CD14-positive monocyte (primary cell): Measurements from ENCODE around the gene PSPH. TPM values are rescaled to one million over a fixed set of nuclear protein-coding genes. Genes with fewer than 3 reads are reported as not detected.

Source experiments
- DNase-seq, 3 donors: peaks; one replicate each; pipeline ENCODE4 v3.0.0-alpha.2; 2011 to 2022
- H2AFZ ChIP-seq: 2 replicates; pipeline ENCODE4 v1.6.0; 2012; ENCODE audit warnings: mild to moderate bottlenecking, low read depth, low read length, inconsistent platforms; ENCODE audit not compliant: insufficient read depth, poor library complexity, severe bottlenecking
- H3K27ac ChIP-seq, 2 donors: 1 replicate in 1 of 2; 2 replicates in 1 of 2; pipeline ENCODE4 v1.5.1; 2012 to 2013; ENCODE audit warnings: low read length in 2 of 2, control low read depth in 1 of 2, inconsistent platforms in 1 of 2, low read depth in 1 of 2, mild to moderate bottlenecking in 1 of 2
- H3K27me3 ChIP-seq, 2 donors: one replicate each; pipeline versions ENCODE4 v1.6.0 to v1.6.1; 2011 to 2013; ENCODE audit warnings: low read length in 2 of 2; ENCODE audit not compliant: control insufficient read depth in 2 of 2, insufficient read depth in 2 of 2
- H3K36me3 ChIP-seq, 2 donors: replicated peaks in 1 of 2; 1 replicate in 1 of 2; 2 replicates in 1 of 2; pipeline versions ENCODE4 v1.5.1 to v1.6.1; 2012 to 2013; ENCODE audit warnings: low read length in 2 of 2, control low read depth in 1 of 2, inconsistent platforms in 1 of 2, mild to moderate bottlenecking in 1 of 2; ENCODE audit not compliant: insufficient read depth in 2 of 2, control insufficient read depth in 1 of 2
- H3K4me1 ChIP-seq, 2 donors: 1 replicate in 1 of 2; 2 replicates in 1 of 2; pipeline versions ENCODE4 v1.5.1 to v1.6.1; 2012 to 2013; ENCODE audit warnings: low read length in 2 of 2, control low read depth in 1 of 2, inconsistent platforms in 1 of 2, mild to moderate bottlenecking in 1 of 2, moderate library complexity in 1 of 2; ENCODE audit not compliant: insufficient read depth in 2 of 2, control insufficient read depth in 1 of 2
- H3K4me2 ChIP-seq: replicated peaks from 2 replicates; pipeline ENCODE3; 2012; ENCODE audit warnings: low read length, moderate library complexity, mild to moderate bottlenecking; ENCODE audit not compliant: poor library complexity, severe bottlenecking; ENCODE audit errors: extremely low read depth
- H3K4me3 ChIP-seq, 3 experiments: fragments of 200-600 bp in 1 of 3; sonication (generic) in 1 of 3; replicated peaks in 1 of 3; 1 replicate in 2 of 3; 2 replicates in 1 of 3; pipeline ENCODE4 v1.5.1; 2011 to 2013; ENCODE audit warnings: low read length in 3 of 3, mild to moderate bottlenecking in 3 of 3, control low read depth in 2 of 3, low read depth in 2 of 3, inconsistent platforms in 1 of 3, moderate library complexity in 1 of 3
- H3K79me2 ChIP-seq: 2 replicates; pipeline ENCODE4 v1.6.0; 2012; ENCODE audit warnings: mild to moderate bottlenecking, control low read depth, inconsistent platforms, low read length, moderate library complexity; ENCODE audit not compliant: insufficient read depth
- H3K9ac ChIP-seq: 2 replicates; pipeline ENCODE4 v1.6.0; 2017; ENCODE audit warnings: low read length, mild to moderate bottlenecking; ENCODE audit not compliant: insufficient read depth, poor library complexity, severe bottlenecking
- H3K9me3 ChIP-seq, 2 donors: replicated peaks in 1 of 2; 1 replicate in 1 of 2; 2 replicates in 1 of 2; pipeline versions ENCODE4 v1.5.1 to v1.6.1; 2012 to 2013; ENCODE audit warnings: low read length in 2 of 2, control low read depth in 1 of 2; ENCODE audit not compliant: control insufficient read depth in 1 of 2, insufficient read depth in 1 of 2
- H4K20me1 ChIP-seq: 2 replicates; pipeline ENCODE4 v1.6.0; 2012; ENCODE audit warnings: mild to moderate bottlenecking, low read length, control low read depth, moderate library complexity; ENCODE audit not compliant: insufficient read depth
- H3K27ac Mint-ChIP-seq, 7 donors: one replicate each; pipeline ENCODE4 v1.8.0; 2020; ENCODE audit warnings: mild to moderate bottlenecking in 7 of 7, mixed read lengths in 7 of 7, moderate library complexity in 6 of 7, inconsistent platforms in 2 of 7
- H3K27me3 Mint-ChIP-seq, 3 donors: one replicate each; pipeline ENCODE4 v1.8.0; 2021 to 2022; ENCODE audit warnings: low read depth in 3 of 3, mild to moderate bottlenecking in 3 of 3, mixed read lengths in 3 of 3, moderate library complexity in 3 of 3, inconsistent platforms in 1 of 3
- H3K36me3 Mint-ChIP-seq, 2 donors: one replicate each; pipeline ENCODE4 v1.8.0; 2020; ENCODE audit warnings: mixed read lengths in 2 of 2, inconsistent platforms in 1 of 2, mild to moderate bottlenecking in 1 of 2
- H3K4me1 Mint-ChIP-seq: one replicate; pipeline ENCODE4 v1.8.0; 2020; ENCODE audit warnings: mild to moderate bottlenecking, mixed read lengths
- H3K4me3 Mint-ChIP-seq, 2 donors: one replicate each; pipeline ENCODE4 v1.8.0; 2020; ENCODE audit warnings: mild to moderate bottlenecking in 2 of 2, mixed read lengths in 2 of 2, moderate library complexity in 1 of 2
- H3K9me3 Mint-ChIP-seq, 7 donors: one replicate each; pipeline ENCODE4 v1.8.0; 2020 to 2022; ENCODE audit warnings: mixed read lengths in 7 of 7, mild to moderate bottlenecking in 6 of 7, moderate library complexity in 6 of 7, inconsistent platforms in 2 of 7
- CTCF ChIP-seq: fragments of 200-600 bp; IDR thresholded peaks from one replicate; pipeline ENCODE4 v1.8.0; 2022; ENCODE audit warnings: antibody characterized with exemption, mild to moderate bottlenecking
- WGBS: methylation state at CpG from one replicate; pipeline ENCODE4 v1.1.5; 2013; ENCODE audit warnings: missing lambda C conversion rate; ENCODE audit not compliant: insufficient coverage; 5-methylcytosine and 5-hydroxymethylcytosine counted together
- intact Hi-C, 2 donors: fragments of 100-400 bp; cut with micrococcal nuclease; formaldehyde crosslinking; loops; one replicate each; pipeline versions ENCODE4 v1.15.0 to v1.15.1; 2023
- polyA plus RNA-seq, 3 donors: library from polyadenylated mRNA; depleted of rRNA in 1 of 3; unstranded in 2 of 3; stranded (reverse) in 1 of 3; fragments of 300-500 nt in 2 of 3; fragments of >200 nt in 1 of 3; fragmentation: Illumina TruSeq in 2 of 3; gene quantifications; 1 replicate in 2 of 3; 2 replicates in 1 of 3; pipeline ENCODE4 v1.2.3, GENCODE V29; 2012 to 2021

The PSPH gene
- polyA plus RNA-seq, 3 donors = 1.7 to 6.7 (median 5.3) TPM

- no peak for DNase-seq
- peak overlapping the region; percentile 80 for H3K9ac ChIP-seq
- peaks cover 8 to 19% of the 10 kb centered on the region in 2 donors for H3K36me3 ChIP-seq
- Mint-ChIP-seq H3K9me3 (no peaks in the 10 kb centered on the region), H3K4me3 (peak overlapping the region; percentile 88 to 94), H3K36me3 (peaks cover 20 to 26% of the 10 kb centered on the region in 2 donors), H3K27me3 (peaks cover 0 to 9% (median 7%) of the 10 kb centered on the region in 3 donors), H3K4me1 (peaks cover 23% of the 10 kb centered on the region), H3K27ac (peak overlapping the region; percentile 90 to 97 (median 96))
- 0% methylated on average over 3 of the region's 14 CpGs for WGBS
- H4K20me1 ChIP-seq = peaks cover 25% of the 10 kb centered on the region
- peaks cover 0 to 5% of the 10 kb centered on the region in 2 donors for H3K27me3 ChIP-seq
- H3K4me2 ChIP-seq = peak overlapping the region; percentile 80
- peak overlapping the region; percentile 69 for H2AFZ ChIP-seq
- TF ChIP-seq CTCF = no peak
- peaks cover 45% of the 10 kb centered on the region for H3K79me2 ChIP-seq
- H3K4me1 ChIP-seq = peaks cover 18% of the 10 kb centered on the region in 2 donors
- no peaks in the 10 kb centered on the region for H3K9me3 ChIP-seq
- peak overlapping the region; percentile 88 to 92 for H3K27ac ChIP-seq
- intact Hi-C loops = loop anchor here in 1 of 2 donors (10.0 kb wide), 1 partner anchor 370 kb away; no protein-coding TSS in a partner anchor
- H3K4me3 ChIP-seq = peak overlapping the region; percentile 64 to 79 (median 66)
Observed at GRCh38 chr7:55965100-55965470, 86.2 kb downstream of the PSPH start.

- Histone ChIP-seq H3K36me3 (peaks cover 6 to 18% of the 10 kb centered on the region in 2 donors), H3K4me2 (peak within 1 kb of the TSS; percentile 80), H4K20me1 (peaks cover 22% of the 10 kb centered on the region), H3K9ac (peak within 1 kb of the TSS; percentile 80), H2AFZ (peak within 1 kb of the TSS; percentile 72), H3K79me2 (peaks cover 41% of the 10 kb centered on the region), H3K4me3 (peak within 1 kb of the TSS; percentile 64 to 79 (median 66)), H3K4me1 (peaks cover 18% of the 10 kb centered on the region in 2 donors), H3K27ac (peak within 1 kb of the TSS; percentile 88 to 92), H3K9me3 (no peaks in the 10 kb centered on the region), H3K27me3 (peaks cover 0 to 5% of the 10 kb centered on the region in 2 donors)
- peaks cover 23% of the 10 kb centered on the region for H3K4me1 Mint-ChIP-seq
- peaks cover 0 to 9% (median 7%) of the 10 kb centered on the region in 3 donors for H3K27me3 Mint-ChIP-seq
- peak; percentile 56 for TF ChIP-seq CTCF
- no peaks in the 10 kb centered on the region for H3K9me3 Mint-ChIP-seq
- under 1% methylated on average over 103 of the region's 105 CpGs for WGBS
- H3K36me3 Mint-ChIP-seq = peaks cover 17 to 21% of the 10 kb centered on the region in 2 donors
- peak within 1 kb of the TSS; percentile 88 to 94 for H3K4me3 Mint-ChIP-seq
- intact Hi-C loops = loop anchor here (1.0 to 10.0 kb wide), 3 partner anchors 142 to 597 kb away; partner anchors contain the start of genes CHCHD2 (in 1 of the 2) and LANCL2 (in 1 of the 2)
- DNase-seq = peak; percentile 58 to 78 (median 77)
- H3K27ac Mint-ChIP-seq = peak within 1 kb of the TSS; percentile 90 to 97 (median 96)
Observed at GRCh38 chr7:55964261-55965099, 86.8 kb downstream of the PSPH start, which contains the start of gene NIPSNAP2. Gene NIPSNAP2, plus strand, starts transcription at chr7:55964585. Its CDS starts 25 bp downstream, at chr7:55964610.
